Skin epidermis (tissue), 12 donors: ENCODE results near the gene BGN.

Source experiments
- H3K27ac ChIP-seq, 21 experiments: fragments of 200-600 bp; sonication (generic) in 11 of 21; one replicate each; pipeline ENCODE4 v1.5.0; 2020; ENCODE audit warnings: mild to moderate bottlenecking in 3 of 21, inconsistent platforms in 2 of 21, moderate library complexity in 2 of 21
- H3K4me3 ChIP-seq, 7 experiments: fragments of 200-600 bp; sonication (generic) in 2 of 7; one replicate each; pipeline ENCODE4 v1.5.0; 2020; ENCODE audit warnings: inconsistent platforms in 2 of 7, mild to moderate bottlenecking in 2 of 7, moderate library complexity in 1 of 7

Gene BGN

GRCh38 chrX:153458476-153458875, 36.3 kb upstream of the BGN start:
- Histone ChIP-seq H3K4me3 (no peak overlapping the region), H3K27ac (no peak overlapping the region)

GRCh38 chrX:153459986-153460385, 34.8 kb upstream of the BGN start:
- H3K4me3 ChIP-seq, result no peak overlapping the region
- H3K27ac ChIP-seq, result no peak overlapping the region

GRCh38 chrX:153460826-153461225, 34.0 kb upstream of the BGN start:
- Histone ChIP-seq H3K4me3 (no peak overlapping the region), H3K27ac (no peak overlapping the region)

- H3K27ac ChIP-seq, result no peak overlapping the region
- no peak overlapping the region for H3K4me3 ChIP-seq
Observed at GRCh38 chrX:153462291-153462690, 32.5 kb upstream of the BGN start.

GRCh38 chrX:153463031-153463430, 31.7 kb upstream of the BGN start:
- Histone ChIP-seq H3K4me3 (no peak overlapping the region), H3K27ac (no peak overlapping the region)

GRCh38 chrX:153463556-153463955, 31.2 kb upstream of the BGN start:
- H3K4me3 ChIP-seq, result no peak overlapping the region
- H3K27ac ChIP-seq, result no peak overlapping the region

- H3K27ac ChIP-seq, result no peak overlapping the region
- H3K4me3 ChIP-seq, result no peak overlapping the region
Observed at GRCh38 chrX:153464116-153464515, 30.7 kb upstream of the BGN start.

- Histone ChIP-seq H3K27ac (no peak overlapping the region), H3K4me3 (no peak overlapping the region)
Observed at GRCh38 chrX:153465691-153466380, 28.9 kb upstream of the BGN start.

- Histone ChIP-seq H3K27ac (no peak overlapping the region), H3K4me3 (no peak overlapping the region)
Observed at GRCh38 chrX:153468008-153468580, 26.7 kb upstream of the BGN start.

GRCh38 chrX:153469811-153470410, 24.9 kb upstream of the BGN start:
- H3K27ac ChIP-seq, result peak overlapping the region in 18 of 21 experiments; percentile 36 to 82 (median 68)
- peak overlapping the region; percentile 55 to 73 (median 61) for H3K4me3 ChIP-seq

- peak within 1 kb of the TSS in 18 of 21 experiments; percentile 36 to 82 (median 68) for H3K27ac ChIP-seq
- peak within 1 kb of the TSS; percentile 55 to 73 (median 61) for H3K4me3 ChIP-seq
Observed at GRCh38 chrX:153470411-153471363, 24.1 kb upstream of the BGN start, which contains the start of gene HAUS7. Gene HAUS7 (minus strand): TSS chrX:153470576. CDS start chrX:153470557, 19 bp downstream.

GRCh38 chrX:153471663-153472280, 23.0 kb upstream of the BGN start:
- peak overlapping the region in 10 of 21 experiments; percentile 10 to 67 (median 39) for H3K27ac ChIP-seq
- no peak overlapping the region for H3K4me3 ChIP-seq

- Histone ChIP-seq H3K27ac (peak overlapping the region in 1 of 21 experiments; percentile 5), H3K4me3 (no peak overlapping the region)
Observed at GRCh38 chrX:153473126-153473525, 21.7 kb upstream of the BGN start.

GRCh38 chrX:153474266-153474665, 20.5 kb upstream of the BGN start:
- H3K4me3 ChIP-seq, result peak overlapping the region in 1 of 7 experiments; percentile 17
- H3K27ac ChIP-seq, result peak overlapping the region in 3 of 21 experiments; percentile 12 to 45 (median 30)

GRCh38 chrX:153474718-153475117, 20.1 kb upstream of the BGN start:
- Histone ChIP-seq H3K27ac (peak overlapping the region in 15 of 21 experiments; percentile 36 to 80 (median 54)), H3K4me3 (peak overlapping the region in 3 of 7 experiments; percentile 8 to 24 (median 17))

GRCh38 chrX:153475271-153475670, 19.5 kb upstream of the BGN start:
- no peak overlapping the region for H3K4me3 ChIP-seq
- H3K27ac ChIP-seq, result peak overlapping the region in 15 of 21 experiments; percentile 36 to 80 (median 61)

- peak overlapping the region in 15 of 21 experiments; percentile 15 to 86 (median 62) for H3K27ac ChIP-seq
- no peak overlapping the region for H3K4me3 ChIP-seq
Observed at GRCh38 chrX:153475751-153476281, 19.0 kb upstream of the BGN start.

- H3K4me3 ChIP-seq, result no peak overlapping the region
- H3K27ac ChIP-seq, result peak overlapping the region in 18 of 21 experiments; percentile 36 to 86 (median 64)
Observed at GRCh38 chrX:153476666-153477363, 18.0 kb upstream of the BGN start.
